ENCODE measurements around the gene PEMT.

GRCh38 chr17:17628388-17629008, 37.0 kb upstream of the PEMT start:
- no peak for TF ChIP-seq CTCF (IDR thresholded peaks at IDR 0.05; ENCODE audit: insufficient read depth, low read length)
- TF ChIP-seq REST (IDR thresholded peaks at IDR 0.05; ENCODE audit: insufficient replicate concordance, low read depth): no peak
- TF ChIP-seq POLR2AphosphoS5 (IDR thresholded peaks at IDR 0.05; ENCODE audit: low read depth): no peak
- TF ChIP-seq SPI1 (IDR thresholded peaks at IDR 0.05; ENCODE audit: borderline replicate concordance, low read depth): no peak
- TF ChIP-seq GABPA (IDR thresholded peaks at IDR 0.05; ENCODE audit: low read depth): no peak
